ENCODE measurements around the gene MYO6. TPM values are rescaled to one million over a fixed set of nuclear protein-coding genes. Genes with fewer than 3 reads are reported as not detected.

Gene MYO6
- total and polyA plus RNA-seq, 2 of the 8 experiments (the other 6 are each of a cell fraction or from before 2014, with no cell fraction given), result 8.3 to 21.9 TPM

GRCh38 chr6:75800708-75801505 lies 51.9 kb downstream of the MYO6 start:
- 71% methylated on average over 9 of the region's 9 CpGs; no CpG with 5 or more reads in 1 of the 2 experiments for WGBS, 2 experiments (ENCODE audit: extremely low coverage in 1 of 2, insufficient coverage in 1 of 2, insufficient read length in 1 of 2, insufficient replicate concordance in 2 of 2, low coverage in 1 of 2, low lambda C conversion rate in 2 of 2, missing lambda C conversion rate in 1 of 2)
- no peak overlapping the region for H4K5ac ChIP-seq (ENCODE audit: insufficient read length, low read depth, low read length)
- H2BK20ac ChIP-seq (ENCODE audit: low read length), result no peak overlapping the region
- H3K4me1 ChIP-seq (replicated peaks in 1 of 4; ENCODE audit: control insufficient read depth in 3 of 4, insufficient read depth in 4 of 4, low read length in 3 of 4), result peaks cover 0 to 3% (median 2%) of the 10 kb centered on the region in 4 experiments; a peak in 2 of 7 replicates
- H3K9ac ChIP-seq (replicated peaks in 1 of 4; ENCODE audit: extremely low read depth in 1 of 4, low read depth in 3 of 4, low read length in 3 of 4), result no peak overlapping the region
- no peak overlapping the region for H2AK5ac ChIP-seq (ENCODE audit: low read depth, low read length)
- H4K20me1 ChIP-seq (replicated peaks in 1 of 2; ENCODE audit: control insufficient read depth in 1 of 2, insufficient read depth in 2 of 2, low read length in 2 of 2), result no peaks in the 10 kb centered on the region
- TF ChIP-seq USF2 (IDR thresholded peaks at IDR 0.05; ENCODE audit: low read length) (no peak), TCF12 (IDR thresholded peaks at IDR 0.05; ENCODE audit: low read depth, low read length) (0 out of 2 replicates have a peak, but pooled peaks have one; percentile 15), EZH2 (IDR thresholded peaks at IDR 0.05; ENCODE audit: low read depth, low read length, severe bottlenecking) (no peak)
- H3K4me2 ChIP-seq (ENCODE audit: insufficient read depth in 1 of 2, low read depth in 2 of 2, low read length in 2 of 2), result peak overlapping the region in 1 of 2 experiments; percentile 11; a peak in 2 of 4 replicates
- no peaks in the 10 kb centered on the region for H3K9me3 ChIP-seq (ENCODE audit: insufficient read depth in 2 of 2, low read depth in 1 of 2, low read length in 1 of 2)
- ChIA-PET CTCF (ENCODE audit: partially characterized antibody) (interaction anchor here (0.7 kb wide), 2 partner anchors 9 to 1056 kb away, joined by 3 read pairs; no protein-coding TSS in a partner anchor), POLR2A (ENCODE audit: partially characterized antibody) (interaction anchor here (1.0 kb wide), 1 partner anchor 9 kb away, joined by 3 read pairs; no protein-coding TSS in a partner anchor)
- H2BK120ac ChIP-seq (replicated peaks; ENCODE audit: low read depth, low read length), result no peak overlapping the region
- H3K56ac ChIP-seq (replicated peaks; ENCODE audit: insufficient read length, low read depth, low read length), result no peak overlapping the region
- no peaks in the 10 kb centered on the region for H3K27me3 ChIP-seq (replicated peaks in 1 of 4; ENCODE audit: control insufficient read depth in 3 of 4, extremely low read depth in 1 of 4, insufficient read depth in 3 of 4, low read length in 3 of 4)
- no peak overlapping the region for H2BK12ac ChIP-seq (ENCODE audit: low read depth, low read length)
- no peaks in the 10 kb centered on the region for H3K79me1 ChIP-seq (ENCODE audit: low read depth, low read length)
- H3K4me3 ChIP-seq (ENCODE audit: extremely low read depth in 1 of 4, insufficient read depth in 2 of 4, low read depth in 3 of 4, low read length in 4 of 4), result no peak overlapping the region
- H2BK15ac ChIP-seq (ENCODE audit: low read length), result no peak overlapping the region
- no peaks in the 10 kb centered on the region for H3K79me2 ChIP-seq (ENCODE audit: control insufficient read depth in 1 of 2, insufficient read depth in 2 of 2, low read length in 2 of 2)
- H3K27ac ChIP-seq (ENCODE audit: low read depth, low read length), result no peak overlapping the region
- H2BK5ac ChIP-seq (ENCODE audit: low read depth, low read length), result no peak overlapping the region
- no peak for DNase-seq (ENCODE audit: low read depth in 1 of 2, low spot score in 2 of 2)
- no peak overlapping the region for H3K18ac ChIP-seq (ENCODE audit: extremely low read depth, low read length)
- no peak overlapping the region for H3K14ac ChIP-seq (ENCODE audit: insufficient read length)
- H4K8ac ChIP-seq (ENCODE audit: extremely low read depth, insufficient read depth, low read length), result no peak overlapping the region
- no peak for FAIRE-seq
- no peaks in the 10 kb centered on the region for H3K23me2 ChIP-seq (ENCODE audit: low read depth, low read length)
- H3K36me3 ChIP-seq (ENCODE audit: control insufficient read depth in 2 of 4, insufficient read depth in 4 of 4, low read length in 3 of 4), result no peaks in the 10 kb centered on the region
- H3K23ac ChIP-seq (ENCODE audit: insufficient read length), result no peak overlapping the region
- H4K91ac ChIP-seq (replicated peaks; ENCODE audit: insufficient read length, low read length), result no peak overlapping the region
- no peak overlapping the region for H2AFZ ChIP-seq (ENCODE audit: low read length)
- no peak overlapping the region for H3K4ac ChIP-seq (replicated peaks; ENCODE audit: insufficient read length, low read depth, low read length)

Measured in H1 (cell line).